ENCODE data around the gene OSBPL10. TPM values are rescaled to one million over a fixed set of nuclear protein-coding genes. Genes with fewer than 3 reads are reported as not detected.

OSBPL10 gene
- total and polyA plus RNA-seq, 4 donors, result 3.9 to 33.0 (median 13.1) TPM

DNA sequence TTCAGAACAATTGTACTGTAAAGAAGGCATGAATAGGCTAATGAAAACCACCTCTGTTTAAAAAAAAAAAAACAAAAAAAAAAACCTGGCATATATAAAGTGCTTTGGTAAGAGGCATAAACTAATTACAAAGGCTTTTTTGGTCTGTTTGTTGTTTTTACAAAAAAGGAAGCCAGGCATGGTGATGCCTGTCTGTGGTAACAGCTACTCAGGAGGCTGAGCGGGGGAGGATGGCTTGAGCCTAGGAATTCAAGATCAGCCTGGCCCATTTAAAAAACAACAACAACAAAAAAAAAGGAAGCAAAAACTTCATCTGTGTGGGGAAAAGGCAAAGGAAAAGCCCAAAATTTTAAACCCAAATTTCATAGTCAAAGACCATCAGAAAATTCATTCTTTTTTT, 47.0 kb downstream of the OSBPL10 start:
- TF ChIP-seq, protein P1, sequence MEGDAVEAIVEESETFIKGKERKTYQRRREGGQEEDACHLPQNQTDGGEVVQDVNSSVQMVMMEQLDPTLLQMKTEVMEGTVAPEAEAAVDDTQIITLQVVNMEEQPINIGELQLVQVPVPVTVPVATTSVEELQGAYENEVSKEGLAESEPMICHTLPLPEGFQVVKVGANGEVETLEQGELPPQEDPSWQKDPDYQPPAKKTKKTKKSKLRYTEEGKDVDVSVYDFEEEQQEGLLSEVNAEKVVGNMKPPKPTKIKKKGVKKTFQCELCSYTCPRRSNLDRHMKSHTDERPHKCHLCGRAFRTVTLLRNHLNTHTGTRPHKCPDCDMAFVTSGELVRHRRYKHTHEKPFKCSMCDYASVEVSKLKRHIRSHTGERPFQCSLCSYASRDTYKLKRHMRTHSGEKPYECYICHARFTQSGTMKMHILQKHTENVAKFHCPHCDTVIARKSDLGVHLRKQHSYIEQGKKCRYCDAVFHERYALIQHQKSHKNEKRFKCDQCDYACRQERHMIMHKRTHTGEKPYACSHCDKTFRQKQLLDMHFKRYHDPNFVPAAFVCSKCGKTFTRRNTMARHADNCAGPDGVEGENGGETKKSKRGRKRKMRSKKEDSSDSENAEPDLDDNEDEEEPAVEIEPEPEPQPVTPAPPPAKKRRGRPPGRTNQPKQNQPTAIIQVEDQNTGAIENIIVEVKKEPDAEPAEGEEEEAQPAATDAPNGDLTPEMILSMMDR (IDR thresholded peaks at IDR 0.05; ENCODE audit: control extremely low read depth, extremely low read depth), result no peak
- H3K4me3 ChIP-seq, result no peak overlapping the region
- no peak overlapping the region for H3K27ac ChIP-seq (ENCODE audit: low read depth in 1 of 2, low read length in 1 of 2)
- no peaks in the 10 kb centered on the region for H3K36me3 ChIP-seq (ENCODE audit: control insufficient read depth in 4 of 4, insufficient read depth in 4 of 4, low read length in 4 of 4)
- H3K4me1 ChIP-seq (ENCODE audit: control insufficient read depth in 5 of 5, insufficient read depth in 5 of 5, low read length in 5 of 5), result peaks cover 0 to 7% (median 0%) of the 10 kb centered on the region in 5 donors
- H3K27me3 ChIP-seq (ENCODE audit: control insufficient read depth in 3 of 3, insufficient read depth in 3 of 3, low read length in 2 of 3), result no peaks in the 10 kb centered on the region
- WGBS, 2 donors, result 59 to 77% methylated on average over 1 of the region's 1 CpG
- DNase-seq, result no peak
- ATAC-seq (ENCODE audit: insufficient read depth, low FRiP score), result no peak
- H3K9ac ChIP-seq (ENCODE audit: insufficient read depth in 1 of 2, low read length in 2 of 2), result no peak overlapping the region
- H3K9me3 ChIP-seq (ENCODE audit: control insufficient read depth in 4 of 4, insufficient read depth in 3 of 4, low read length in 3 of 4), result no peaks in the 10 kb centered on the region

DNA sequence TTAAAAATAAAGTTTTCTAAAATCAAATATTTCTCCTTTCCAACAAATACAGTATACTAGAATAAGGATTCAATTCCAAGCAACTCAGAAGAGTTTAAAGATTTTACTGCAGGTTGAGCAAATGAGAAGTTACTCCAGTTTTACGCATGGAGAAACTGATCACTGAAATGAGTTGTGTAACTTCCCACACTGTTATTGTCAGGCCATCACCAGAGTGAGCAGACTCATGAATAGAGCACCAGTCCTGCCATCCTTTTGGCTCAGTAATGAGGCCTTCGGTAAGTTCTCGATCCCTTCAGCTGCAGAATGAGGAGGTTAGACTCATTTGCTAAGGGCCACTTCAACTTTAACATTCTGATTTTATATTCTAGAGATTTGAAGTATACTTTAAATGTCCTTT, 48.1 kb downstream of the OSBPL10 start:
- peaks cover 0 to 7% (median 0%) of the 10 kb centered on the region in 5 donors for H3K4me1 ChIP-seq (ENCODE audit: control insufficient read depth in 5 of 5, insufficient read depth in 5 of 5, low read length in 5 of 5)
- no peaks in the 10 kb centered on the region for H3K36me3 ChIP-seq (ENCODE audit: control insufficient read depth in 4 of 4, insufficient read depth in 4 of 4, low read length in 4 of 4)
- no peak for ATAC-seq (ENCODE audit: insufficient read depth, low FRiP score)
- no peaks in the 10 kb centered on the region for H3K9me3 ChIP-seq (ENCODE audit: control insufficient read depth in 4 of 4, insufficient read depth in 3 of 4, low read length in 3 of 4)
- 76 to 91% methylated on average over 3 of the region's 3 CpGs for WGBS, 2 donors
- H3K9ac ChIP-seq (ENCODE audit: insufficient read depth in 1 of 2, low read length in 2 of 2), result no peak overlapping the region
- TF ChIP-seq, protein P1 (IDR thresholded peaks at IDR 0.05; ENCODE audit: control extremely low read depth, extremely low read depth), result no peak
- no peak overlapping the region for H3K4me3 ChIP-seq
- no peak for DNase-seq
- H3K27me3 ChIP-seq (ENCODE audit: control insufficient read depth in 3 of 3, insufficient read depth in 3 of 3, low read length in 2 of 3), result no peaks in the 10 kb centered on the region
- H3K27ac ChIP-seq (ENCODE audit: low read depth in 1 of 2, low read length in 1 of 2), result no peak overlapping the region

DNA sequence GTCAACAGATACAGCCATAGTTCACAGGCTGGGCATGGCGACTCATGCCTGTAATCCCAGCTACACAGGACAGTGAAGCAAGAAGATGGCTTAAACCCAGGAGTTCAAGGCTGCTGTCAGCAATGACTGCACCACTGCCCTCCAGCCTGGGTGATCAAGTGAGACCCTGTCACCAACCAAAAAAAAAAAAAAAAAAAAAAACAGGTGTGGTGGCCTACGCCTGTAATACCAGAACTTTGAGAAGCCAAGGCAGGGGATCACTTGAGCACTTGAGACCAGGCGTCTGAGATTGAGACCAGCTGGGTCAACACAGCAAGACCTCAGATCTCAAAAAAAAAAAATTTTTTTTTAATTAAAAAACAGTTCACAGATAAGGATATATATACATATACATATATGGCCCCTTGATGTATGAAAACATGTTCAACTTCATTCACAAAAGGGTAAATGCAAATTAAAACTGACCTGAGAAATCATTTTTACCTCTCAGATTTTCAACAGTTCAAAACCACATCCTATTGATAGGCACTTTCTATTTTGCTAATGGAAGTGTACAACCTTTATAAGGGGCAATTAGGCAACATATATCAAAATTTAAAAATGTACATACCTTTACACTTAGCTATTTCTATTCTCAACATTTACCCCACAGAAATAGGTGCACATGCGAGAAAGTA, 51.1 kb downstream of the OSBPL10 start:
- ATAC-seq (ENCODE audit: insufficient read depth, low FRiP score) (no peak), DNase-seq (no peak)
- peaks cover 0 to 4% (median 0%) of the 10 kb centered on the region in 5 donors for H3K4me1 ChIP-seq (ENCODE audit: control insufficient read depth in 5 of 5, insufficient read depth in 5 of 5, low read length in 5 of 5)
- H3K36me3 ChIP-seq (ENCODE audit: control insufficient read depth in 4 of 4, insufficient read depth in 4 of 4, low read length in 4 of 4), result no peaks in the 10 kb centered on the region
- H3K9me3 ChIP-seq (ENCODE audit: control insufficient read depth in 4 of 4, insufficient read depth in 3 of 4, low read length in 3 of 4), result no peaks in the 10 kb centered on the region
- no peak overlapping the region for H3K4me3 ChIP-seq
- H3K9ac ChIP-seq (ENCODE audit: insufficient read depth in 1 of 2, low read length in 2 of 2), result no peak overlapping the region
- 93 to 94% methylated on average over 4 of the region's 4 CpGs for WGBS, 2 donors
- H3K27me3 ChIP-seq (ENCODE audit: control insufficient read depth in 3 of 3, insufficient read depth in 3 of 3, low read length in 2 of 3), result no peaks in the 10 kb centered on the region
- TF ChIP-seq, protein P1 (IDR thresholded peaks at IDR 0.05; ENCODE audit: control extremely low read depth, extremely low read depth), result no peak
- H3K27ac ChIP-seq (ENCODE audit: low read depth in 1 of 2, low read length in 1 of 2), result no peak overlapping the region

DNA sequence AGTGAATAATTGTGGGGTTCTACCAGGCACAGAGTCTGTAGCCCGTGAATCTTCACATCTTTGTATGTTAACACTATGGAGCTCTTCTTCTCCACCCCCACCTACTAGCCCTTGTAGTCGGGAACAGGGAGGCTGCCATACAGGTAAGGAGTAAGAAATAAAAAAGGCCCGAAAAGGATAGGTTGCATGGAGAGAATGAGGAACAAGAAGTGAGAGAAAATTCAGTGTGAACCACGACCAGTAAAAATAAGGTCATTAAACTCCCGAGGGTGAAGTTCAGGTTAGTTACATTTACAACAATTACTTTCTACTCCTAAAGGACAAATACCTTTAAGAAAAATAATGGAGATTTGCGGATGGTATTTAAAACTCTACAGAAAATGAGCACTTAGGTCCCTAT, 53.3 kb downstream of the OSBPL10 start:
- Histone ChIP-seq H3K4me3 (no peak overlapping the region), H3K36me3 (ENCODE audit: control insufficient read depth in 4 of 4, insufficient read depth in 4 of 4, low read length in 4 of 4) (no peaks in the 10 kb centered on the region), H3K27ac (ENCODE audit: low read depth in 1 of 2, low read length in 1 of 2) (no peak overlapping the region), H3K9me3 (ENCODE audit: control insufficient read depth in 4 of 4, insufficient read depth in 3 of 4, low read length in 3 of 4) (no peaks in the 10 kb centered on the region), H3K4me1 (ENCODE audit: control insufficient read depth in 5 of 5, insufficient read depth in 5 of 5, low read length in 5 of 5) (peaks cover 0 to 5% (median 0%) of the 10 kb centered on the region in 5 donors), H3K9ac (ENCODE audit: insufficient read depth in 1 of 2, low read length in 2 of 2) (no peak overlapping the region), H3K27me3 (ENCODE audit: control insufficient read depth in 3 of 3, insufficient read depth in 3 of 3, low read length in 2 of 3) (no peaks in the 10 kb centered on the region)
- no peak for DNase-seq
- no peak for ATAC-seq (ENCODE audit: insufficient read depth, low FRiP score)
- 87 to 91% methylated on average over 6 of the region's 6 CpGs for WGBS, 2 donors
- TF ChIP-seq, protein P1 (IDR thresholded peaks at IDR 0.05; ENCODE audit: control extremely low read depth, extremely low read depth), result no peak
